Measurements from ENCODE around the gene GRID1. TPM values are rescaled to one million over a fixed set of nuclear protein-coding genes. Genes with fewer than 3 reads are reported as not detected.
"Not testable (repeated sequence)": the region's sequence is repeated elsewhere in the genome, so short reads cannot be mapped to it uniquely, and the experiment has no call there.

Gene GRID1
- polyA plus RNA-seq, 4 donors: 0.27 to 1.1 (median 0.40) TPM; not detected in 1

GRCh38 chr10:86082556-86082955 is 284.0 kb downstream of the GRID1 start:
- no peak for DNase-seq
- no peak for FAIRE-seq
- no peak overlapping the region for H3K27ac ChIP-seq (ENCODE audit: low read depth in 1 of 3, low read length in 2 of 3)
- H3K4me1 ChIP-seq (ENCODE audit: control insufficient read depth in 3 of 3, insufficient read depth in 2 of 3, low read depth in 1 of 3, low read length in 2 of 3): peaks cover 0 to 9% (median 0%) of the 10 kb centered on the region in 3 donors
- no peak overlapping the region for H3K4me3 ChIP-seq (ENCODE audit: low read depth in 1 of 3, low read length in 3 of 3)
- H3K9me3 ChIP-seq (ENCODE audit: control insufficient read depth in 2 of 2, insufficient read depth in 1 of 2, low read depth in 1 of 2, low read length in 1 of 2): no peaks in the 10 kb centered on the region
- WGBS, 3 donors: 72 to 91% (median 75%) methylated on average over 3 of the region's 3 CpGs
- H3K36me3 ChIP-seq (ENCODE audit: control insufficient read depth in 3 of 3, insufficient read depth in 2 of 3, low read depth in 1 of 3, low read length in 3 of 3): no peaks in the 10 kb centered on the region
- no peaks in the 10 kb centered on the region for H3K27me3 ChIP-seq (ENCODE audit: control insufficient read depth in 3 of 3, insufficient read depth in 3 of 3, low read length in 3 of 3)

DNA sequence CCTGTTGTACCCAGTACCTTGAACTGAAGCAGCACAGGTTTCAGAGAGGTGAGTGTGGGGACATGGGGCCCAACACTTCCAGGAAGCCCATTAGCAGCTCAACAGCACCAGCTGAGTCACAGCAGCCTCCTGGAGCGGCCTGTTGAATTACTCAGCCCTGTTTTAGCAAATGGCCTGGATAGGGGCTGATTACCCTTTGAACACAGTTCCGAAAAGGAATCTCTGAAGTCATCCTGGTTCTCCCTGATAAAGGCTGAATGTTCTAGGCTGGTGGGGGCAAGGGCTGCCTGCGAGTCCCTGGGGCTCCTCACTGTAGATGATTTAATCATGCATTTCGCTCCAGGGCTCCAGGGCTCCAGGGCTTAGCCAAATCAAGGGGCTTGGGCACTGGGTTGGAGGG is 287.5 kb downstream of the GRID1 start:
- H3K27ac ChIP-seq (ENCODE audit: low read depth in 1 of 3, low read length in 2 of 3): no peak overlapping the region
- FAIRE-seq: no peak
- H3K27me3 ChIP-seq (ENCODE audit: control insufficient read depth in 3 of 3, insufficient read depth in 3 of 3, low read length in 3 of 3): no peaks in the 10 kb centered on the region
- peaks cover 0 to 9% (median 0%) of the 10 kb centered on the region in 3 donors for H3K4me1 ChIP-seq (ENCODE audit: control insufficient read depth in 3 of 3, insufficient read depth in 2 of 3, low read depth in 1 of 3, low read length in 2 of 3)
- no peaks in the 10 kb centered on the region for H3K36me3 ChIP-seq (ENCODE audit: control insufficient read depth in 3 of 3, insufficient read depth in 2 of 3, low read depth in 1 of 3, low read length in 3 of 3)
- 35 to 61% (median 52%) methylated on average over 4 of the region's 4 CpGs for WGBS, 3 donors
- no peaks in the 10 kb centered on the region for H3K9me3 ChIP-seq (ENCODE audit: control insufficient read depth in 2 of 2, insufficient read depth in 1 of 2, low read depth in 1 of 2, low read length in 1 of 2)
- peak in 1 of 2 donors; percentile 55 for DNase-seq
- H3K4me3 ChIP-seq (ENCODE audit: low read depth in 1 of 3, low read length in 3 of 3): no peak overlapping the region

GRCh38 chr10:86078639-86079035 is 288.0 kb downstream of the GRID1 start:
- Histone ChIP-seq H3K4me1 (ENCODE audit: control insufficient read depth in 3 of 3, insufficient read depth in 2 of 3, low read depth in 1 of 3, low read length in 2 of 3) (peaks cover 0 to 9% (median 0%) of the 10 kb centered on the region in 3 donors), H3K9me3 (ENCODE audit: control insufficient read depth in 2 of 2, insufficient read depth in 1 of 2, low read depth in 1 of 2, low read length in 1 of 2) (no peaks in the 10 kb centered on the region), H3K27me3 (ENCODE audit: control insufficient read depth in 3 of 3, insufficient read depth in 3 of 3, low read length in 3 of 3) (peaks cover 0 to under 1% (median 0%) of the 10 kb centered on the region in 3 donors), H3K4me3 (ENCODE audit: low read depth in 1 of 3, low read length in 3 of 3) (no peak overlapping the region), H3K36me3 (ENCODE audit: control insufficient read depth in 3 of 3, insufficient read depth in 2 of 3, low read depth in 1 of 3, low read length in 3 of 3) (no peaks in the 10 kb centered on the region), H3K27ac (ENCODE audit: low read depth in 1 of 3, low read length in 2 of 3) (no peak overlapping the region)
- DNase-seq: no peak
- FAIRE-seq: no peak
- 69 to 79% (median 78%) methylated on average over 5 of the region's 5 CpGs for WGBS, 3 donors

GRCh38 chr10:86077871-86078638 is 288.5 kb downstream of the GRID1 start:
- no peak for FAIRE-seq
- Histone ChIP-seq H3K36me3 (ENCODE audit: control insufficient read depth in 3 of 3, insufficient read depth in 2 of 3, low read depth in 1 of 3, low read length in 3 of 3) (no peaks in the 10 kb centered on the region), H3K27me3 (ENCODE audit: control insufficient read depth in 3 of 3, insufficient read depth in 3 of 3, low read length in 3 of 3) (peaks cover 0 to 3% (median 0%) of the 10 kb centered on the region in 3 donors), H3K27ac (ENCODE audit: low read depth in 1 of 3, low read length in 2 of 3) (no peak overlapping the region), H3K9me3 (ENCODE audit: control insufficient read depth in 2 of 2, insufficient read depth in 1 of 2, low read depth in 1 of 2, low read length in 1 of 2) (no peaks in the 10 kb centered on the region), H3K4me1 (ENCODE audit: control insufficient read depth in 3 of 3, insufficient read depth in 2 of 3, low read depth in 1 of 3, low read length in 2 of 3) (peaks cover 0 to 9% (median 0%) of the 10 kb centered on the region in 3 donors), H3K4me3 (ENCODE audit: low read depth in 1 of 3, low read length in 3 of 3) (no peak overlapping the region)
- 84 to 87% (median 85%) methylated on average over 9 of the region's 9 CpGs for WGBS, 3 donors
- no peak for DNase-seq

GRCh38 chr10:86077271-86077670 is 289.3 kb downstream of the GRID1 start:
- WGBS, 3 donors: 73 to 82% (median 76%) methylated on average over 6 of the region's 6 CpGs
- Histone ChIP-seq H3K4me3 (ENCODE audit: low read depth in 1 of 3, low read length in 3 of 3) (no peak overlapping the region), H3K27ac (ENCODE audit: low read depth in 1 of 3, low read length in 2 of 3) (no peak overlapping the region), H3K36me3 (ENCODE audit: control insufficient read depth in 3 of 3, insufficient read depth in 2 of 3, low read depth in 1 of 3, low read length in 3 of 3) (no peaks in the 10 kb centered on the region), H3K4me1 (ENCODE audit: control insufficient read depth in 3 of 3, insufficient read depth in 2 of 3, low read depth in 1 of 3, low read length in 2 of 3) (peaks cover 0 to 9% (median 0%) of the 10 kb centered on the region in 3 donors), H3K27me3 (ENCODE audit: control insufficient read depth in 3 of 3, insufficient read depth in 3 of 3, low read length in 3 of 3) (peaks cover 0 to 3% (median 0%) of the 10 kb centered on the region in 3 donors), H3K9me3 (ENCODE audit: control insufficient read depth in 2 of 2, insufficient read depth in 1 of 2, low read depth in 1 of 2, low read length in 1 of 2) (no peaks in the 10 kb centered on the region)
- FAIRE-seq (no peak), DNase-seq (no peak)

DNA sequence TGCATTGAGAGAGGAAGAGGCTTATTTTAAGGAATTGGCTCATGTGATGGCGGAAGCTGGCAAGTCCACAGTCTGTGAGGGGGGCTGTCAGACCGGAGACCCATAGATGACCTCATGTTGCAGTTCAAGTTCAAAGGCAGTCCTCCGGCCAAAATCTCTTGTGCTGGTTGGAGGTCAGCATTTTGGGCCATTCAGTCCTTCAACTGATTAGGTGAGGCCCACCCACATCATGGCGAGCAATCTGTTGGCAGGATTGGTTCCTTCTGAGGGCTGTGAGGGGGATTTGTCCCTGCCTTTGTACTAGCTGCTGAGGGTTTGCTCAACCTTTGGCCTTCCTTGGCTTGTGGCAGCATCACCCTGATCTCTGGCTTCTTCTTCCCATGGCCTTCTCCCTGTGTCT is 290.1 kb downstream of the GRID1 start:
- DNase-seq; FAIRE-seq; H3K4me3 ChIP-seq (ENCODE audit: low read depth in 1 of 3, low read length in 3 of 3); H3K27me3 ChIP-seq (ENCODE audit: control insufficient read depth in 3 of 3, insufficient read depth in 3 of 3, low read length in 3 of 3); H3K9me3 ChIP-seq (ENCODE audit: control insufficient read depth in 2 of 2, insufficient read depth in 1 of 2, low read depth in 1 of 2, low read length in 1 of 2); H3K36me3 ChIP-seq (ENCODE audit: control insufficient read depth in 3 of 3, insufficient read depth in 2 of 3, low read depth in 1 of 3, low read length in 3 of 3); H3K4me1 ChIP-seq (ENCODE audit: control insufficient read depth in 3 of 3, insufficient read depth in 2 of 3, low read depth in 1 of 3, low read length in 2 of 3); H3K27ac ChIP-seq (ENCODE audit: low read depth in 1 of 3, low read length in 2 of 3): not testable (repeated sequence)
- 91 to 96% (median 96%) methylated on average over 4 of the region's 4 CpGs for WGBS, 3 donors

DNA sequence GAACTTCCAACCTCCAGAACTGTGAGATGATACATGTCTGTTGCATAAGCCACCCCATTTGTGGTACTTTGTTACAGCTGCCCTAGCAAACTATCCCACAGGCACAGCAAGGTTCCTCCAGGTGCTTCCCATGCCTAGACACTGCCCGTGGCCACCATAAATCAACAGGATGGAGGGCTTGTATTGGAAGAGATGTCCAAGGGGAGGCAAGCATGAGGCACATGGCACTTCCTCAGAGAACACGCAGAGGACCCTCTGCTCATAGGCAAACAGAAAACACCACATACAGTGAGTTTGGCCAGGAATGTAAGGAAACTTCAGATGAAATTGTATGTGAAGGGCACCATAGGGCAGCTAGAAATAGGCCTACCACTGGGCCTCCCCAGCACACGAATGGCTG is 291.1 kb downstream of the GRID1 start:
- Histone ChIP-seq H3K4me3 (ENCODE audit: low read depth in 1 of 3, low read length in 3 of 3) (no peak overlapping the region), H3K27ac (ENCODE audit: low read depth in 1 of 3, low read length in 2 of 3) (no peak overlapping the region), H3K27me3 (ENCODE audit: control insufficient read depth in 3 of 3, insufficient read depth in 3 of 3, low read length in 3 of 3) (peaks cover 0 to 3% (median 0%) of the 10 kb centered on the region in 3 donors), H3K36me3 (ENCODE audit: control insufficient read depth in 3 of 3, insufficient read depth in 2 of 3, low read depth in 1 of 3, low read length in 3 of 3) (no peaks in the 10 kb centered on the region), H3K9me3 (ENCODE audit: control insufficient read depth in 2 of 2, insufficient read depth in 1 of 2, low read depth in 1 of 2, low read length in 1 of 2) (no peaks in the 10 kb centered on the region), H3K4me1 (ENCODE audit: control insufficient read depth in 3 of 3, insufficient read depth in 2 of 3, low read depth in 1 of 3, low read length in 2 of 3) (peaks cover 0 to 9% (median 0%) of the 10 kb centered on the region in 3 donors)
- FAIRE-seq (no peak), DNase-seq (no peak)
- 74 to 88% (median 84%) methylated on average over 3 of the region's 3 CpGs for WGBS, 3 donors

DNA sequence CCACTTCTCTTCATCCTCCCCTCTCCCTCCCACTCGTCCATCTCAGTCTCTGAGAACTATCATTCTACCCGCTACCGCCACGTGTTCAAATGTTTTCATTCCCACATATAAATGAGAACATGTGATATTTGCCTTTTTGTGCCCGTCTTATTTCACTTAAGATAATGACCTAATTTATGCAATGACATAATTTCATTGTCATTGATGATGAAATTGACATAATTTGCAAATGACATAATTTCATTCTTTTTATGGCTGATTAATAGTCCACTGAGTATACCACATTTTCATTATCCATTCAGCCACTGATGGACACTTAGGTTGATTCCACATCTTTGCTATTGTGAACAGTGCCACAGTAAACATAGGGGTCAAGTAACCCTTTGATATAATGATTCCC is 292.3 kb downstream of the GRID1 start:
- WGBS, 3 donors: 75 to 88% (median 79%) methylated on average over 5 of the region's 5 CpGs
- FAIRE-seq: no peak

More for the DNA sequence above, 292.3 kb downstream of the GRID1 start:
- H3K36me3 ChIP-seq (ENCODE audit: control insufficient read depth in 3 of 3, insufficient read depth in 2 of 3, low read depth in 1 of 3, low read length in 3 of 3): no peaks in the 10 kb centered on the region
- no peak for DNase-seq
- H3K4me3 ChIP-seq (ENCODE audit: low read depth in 1 of 3, low read length in 3 of 3): no peak overlapping the region
- no peak overlapping the region for H3K27ac ChIP-seq (ENCODE audit: low read depth in 1 of 3, low read length in 2 of 3)
- no peaks in the 10 kb centered on the region for H3K9me3 ChIP-seq (ENCODE audit: control insufficient read depth in 2 of 2, insufficient read depth in 1 of 2, low read depth in 1 of 2, low read length in 1 of 2)
- H3K27me3 ChIP-seq (ENCODE audit: control insufficient read depth in 3 of 3, insufficient read depth in 3 of 3, low read length in 3 of 3): peaks cover 0 to 3% (median 0%) of the 10 kb centered on the region in 3 donors
- peaks cover 0 to 4% (median 0%) of the 10 kb centered on the region in 3 donors for H3K4me1 ChIP-seq (ENCODE audit: control insufficient read depth in 3 of 3, insufficient read depth in 2 of 3, low read depth in 1 of 3, low read length in 2 of 3)
